Neural cell (in vitro differentiated cells): ENCODE data around the gene ENTREP1. TPM values are rescaled to one million over a fixed set of nuclear protein-coding genes. Genes with fewer than 3 reads are reported as not detected.

ENCODE experiments used
- polyA plus RNA-seq: library from polyadenylated mRNA; depleted of rRNA; stranded (reverse); fragments of >200 nt; gene quantifications from 2 replicates; pipeline ENCODE4 v1.2.3, GENCODE V29; 2014

ENTREP1 gene
- polyA plus RNA-seq, 1 donor from 2014 or later: 2.0 TPM

Other genes starting within 250 kb of the ENTREP1 start
- gene TJP2, start 150.9 kb upstream of the ENTREP1 start, polyA plus RNA-seq: 1.2 and 3.1 TPM in 2 replicates